HG03095 (cell line): Measurements from ENCODE around the gene MZT2A.
A peak's percentile ranks its signal among the peaks of the same experiment; 100 is the strongest.
"Not testable (repeated sequence)": the region's sequence is repeated elsewhere in the genome, so short reads cannot be mapped to it uniquely, and the experiment has no call there.

Source experiments
- ATAC-seq: cut with Tn5 transposase; IDR thresholded peaks from one replicate; pipeline ENCODE4 v1.9.1; 2021; ENCODE audit warnings: moderate library complexity; ENCODE audit not compliant: unreplicated experiment

MZT2A gene

GRCh38 chr2:131492418-131493198, 411 bp upstream of the MZT2A start:
- ATAC-seq, result peak; percentile 57

GRCh38 chr2:131491469-131491836, 744 bp downstream of the MZT2A start:
- ATAC-seq, result peak; percentile 1

- not testable (repeated sequence) for ATAC-seq
Observed at GRCh38 chr2:131490616-131491468, 1.4 kb downstream of the MZT2A start.

GRCh38 chr2:131488306-131489205, 3.6 kb downstream of the MZT2A start:
- ATAC-seq, result no peak

GRCh38 chr2:131486201-131486902, 5.8 kb downstream of the MZT2A start:
- ATAC-seq, result not testable (repeated sequence)

- ATAC-seq, result not testable (repeated sequence)
Observed at GRCh38 chr2:131484906-131485460, 7.2 kb downstream of the MZT2A start.

GRCh38 chr2:131483981-131484820, 8.0 kb downstream of the MZT2A start:
- ATAC-seq, result not testable (repeated sequence)

GRCh38 chr2:131482506-131483155, 9.6 kb downstream of the MZT2A start:
- not testable (repeated sequence) for ATAC-seq

- not testable (repeated sequence) for ATAC-seq
Observed at GRCh38 chr2:131480351-131480750, 11.8 kb downstream of the MZT2A start.

GRCh38 chr2:131478850-131479461, 13.2 kb downstream of the MZT2A start:
- ATAC-seq, result not testable (repeated sequence)

- ATAC-seq, result not testable (repeated sequence)
Observed at GRCh38 chr2:131478074-131478849, 13.9 kb downstream of the MZT2A start.

GRCh38 chr2:131477227-131477626, 15.0 kb downstream of the MZT2A start:
- not testable (repeated sequence) for ATAC-seq

GRCh38 chr2:131476363-131476762, 15.8 kb downstream of the MZT2A start:
- ATAC-seq, result not testable (repeated sequence)

GRCh38 chr2:131475831-131476230, 16.4 kb downstream of the MZT2A start, which contains the start of gene TUBA3D:
Gene TUBA3D, plus strand, starts transcription at chr2:131476119. Its CDS starts 81 bp downstream, at chr2:131476200.
- no peak for ATAC-seq

- ATAC-seq, result not testable (repeated sequence)
Observed at GRCh38 chr2:131473266-131473665, 18.9 kb downstream of the MZT2A start.

GRCh38 chr2:131471624-131472023, 20.6 kb downstream of the MZT2A start:
- ATAC-seq, result not testable (repeated sequence)

GRCh38 chr2:131470944-131471343, 21.3 kb downstream of the MZT2A start:
- not testable (repeated sequence) for ATAC-seq
